GM10248 (cell line): ENCODE results near the gene RAB10.

ENCODE experiments used
- CTCF ChIA-PET: fragments of 300-600 bp; sonication (Branson Sonifier 250); formaldehyde crosslinking; extraction: SDS; loops from one replicate; lab custom pipeline; 2021; ENCODE audit warnings: antibody characterized with exemption; lab: Yijun Ruan, JAX
- POLR2A ChIA-PET: fragments of 350-650 bp; sonication (Branson Sonifier 250); formaldehyde crosslinking; extraction: SDS; loops from one replicate; lab custom pipeline; 2020; ENCODE audit warnings: antibody characterized with exemption; lab: Yijun Ruan, JAX
- DNase-seq: peaks from one replicate; pipeline ENCODE4 v3.0.0; 2012; ENCODE audit errors: extremely low spot score
- CTCF ChIP-seq: IDR thresholded peaks from 2 replicates; pipeline ENCODE4 v1.5.1; 2012; ENCODE audit warnings: mild to moderate bottlenecking, low read depth; ENCODE audit errors: extremely low read depth, missing control alignments, control extremely low read depth

Gene RAB10

GRCh38 chr2:26008095-26008494, 25.8 kb upstream of the RAB10 start:
- TF ChIP-seq CTCF = no peak
- DNase-seq = no peak
- POLR2A ChIA-PET = interaction anchor here (0.7 kb wide), 1 partner anchor 18 kb away, joined by 7 read pairs; no protein-coding TSS in a partner anchor
- CTCF ChIA-PET = interaction anchor here (1.0 to 2.7 kb wide), 3 partner anchors 14 to 18 kb away, joined by 3 to 7 read pairs (median 4); no protein-coding TSS in a partner anchor

- TF ChIP-seq CTCF = no peak
- ChIA-PET POLR2A (interaction anchor here (0.6 kb wide), 1 partner anchor 8 kb away, joined by 3 read pairs; no protein-coding TSS in a partner anchor), CTCF (interaction anchor here (1.4 to 2.7 kb wide), 3 partner anchors 10 to 16 kb away, joined by 4 to 7 read pairs (median 4); no protein-coding TSS in a partner anchor)
- no peak for DNase-seq
These were observed 24.9 kb upstream of the RAB10 start for GRCh38 chr2:26008851-26009566.

GRCh38 chr2:26009567-26009963, 24.3 kb upstream of the RAB10 start:
- CTCF ChIA-PET = interaction anchor here (1.4 to 2.7 kb wide), 2 partner anchors 9 to 16 kb away, joined by 4 to 7 read pairs; no protein-coding TSS in a partner anchor
- POLR2A ChIA-PET = no interaction called here

GRCh38 chr2:26010943-26011342, 22.9 kb upstream of the RAB10 start:
- POLR2A ChIA-PET = no interaction called here
- DNase-seq = no peak
- CTCF ChIA-PET = interaction anchor here (1.4 to 1.6 kb wide), 2 partner anchors 11 to 123 kb away, joined by 3 read pairs; no protein-coding TSS in a partner anchor
- TF ChIP-seq CTCF = no peak

More at GRCh38 chr2:26009567-26009963, 24.3 kb upstream of the RAB10 start:
- TF ChIP-seq CTCF = no peak
- DNase-seq = no peak

- no peak for DNase-seq
- ChIA-PET CTCF (interaction anchor here (1.4 to 1.6 kb wide), 2 partner anchors 11 to 123 kb away, joined by 3 read pairs; no protein-coding TSS in a partner anchor), POLR2A (no interaction called here)
- no peak for TF ChIP-seq CTCF
These were observed 22.3 kb upstream of the RAB10 start for GRCh38 chr2:26011609-26011989.

GRCh38 chr2:26011990-26012856, 21.7 kb upstream of the RAB10 start:
- no peak for TF ChIP-seq CTCF
- ChIA-PET CTCF (interaction anchor here (1.4 to 1.6 kb wide), 2 partner anchors 12 to 122 kb away, joined by 3 read pairs; no protein-coding TSS in a partner anchor), POLR2A (no interaction called here)
- no peak for DNase-seq
